HG03354 (cell line): Measurements from ENCODE around the gene GAS2L1.

Experiments used
- ATAC-seq: cut with Tn5 transposase; IDR thresholded peaks from one replicate; pipeline ENCODE4 v1.9.1; 2021; ENCODE audit warnings: mild to moderate bottlenecking; ENCODE audit not compliant: unreplicated experiment, poor library complexity, severe bottlenecking

GAS2L1 gene

DNA sequence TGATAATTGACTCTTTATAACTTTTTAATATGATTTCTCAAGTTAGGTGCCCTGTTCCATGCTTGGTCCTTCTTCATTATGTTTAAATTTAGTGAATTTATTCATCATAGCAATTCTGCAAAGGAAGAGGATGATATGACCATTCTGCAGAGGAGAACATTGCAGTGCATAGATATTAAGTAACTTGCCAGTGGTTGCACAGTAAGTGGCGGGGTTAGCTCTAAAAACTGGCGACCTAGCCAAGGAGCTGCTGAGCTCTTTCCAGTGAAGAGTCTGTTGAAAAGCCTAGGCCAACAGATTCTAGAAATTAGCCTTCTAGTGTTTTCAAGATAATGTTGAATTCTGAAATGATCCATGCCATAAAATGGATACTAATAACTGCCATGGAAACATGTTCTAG lies 33.8 kb upstream of the GAS2L1 start:
- ATAC-seq = no peak

DNA sequence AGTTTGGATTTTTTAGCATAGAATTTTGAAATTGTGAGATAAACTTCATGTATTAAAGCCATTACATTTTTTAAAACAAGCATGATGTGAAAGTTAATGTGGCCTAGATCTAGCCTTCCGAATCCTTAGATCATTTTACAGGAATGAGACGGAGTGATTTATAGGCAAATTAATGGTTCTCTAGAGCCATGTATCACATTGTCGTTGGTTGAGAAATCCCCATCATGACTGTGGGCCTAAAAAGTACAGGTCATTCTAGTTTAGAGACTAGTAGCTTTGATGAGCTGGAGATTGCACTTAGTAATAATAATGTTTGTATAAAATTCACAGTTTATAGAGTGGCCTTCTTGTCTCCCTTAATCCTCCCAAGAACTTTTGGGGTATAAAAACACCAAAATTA lies 31.3 kb upstream of the GAS2L1 start:
- ATAC-seq = no peak

DNA sequence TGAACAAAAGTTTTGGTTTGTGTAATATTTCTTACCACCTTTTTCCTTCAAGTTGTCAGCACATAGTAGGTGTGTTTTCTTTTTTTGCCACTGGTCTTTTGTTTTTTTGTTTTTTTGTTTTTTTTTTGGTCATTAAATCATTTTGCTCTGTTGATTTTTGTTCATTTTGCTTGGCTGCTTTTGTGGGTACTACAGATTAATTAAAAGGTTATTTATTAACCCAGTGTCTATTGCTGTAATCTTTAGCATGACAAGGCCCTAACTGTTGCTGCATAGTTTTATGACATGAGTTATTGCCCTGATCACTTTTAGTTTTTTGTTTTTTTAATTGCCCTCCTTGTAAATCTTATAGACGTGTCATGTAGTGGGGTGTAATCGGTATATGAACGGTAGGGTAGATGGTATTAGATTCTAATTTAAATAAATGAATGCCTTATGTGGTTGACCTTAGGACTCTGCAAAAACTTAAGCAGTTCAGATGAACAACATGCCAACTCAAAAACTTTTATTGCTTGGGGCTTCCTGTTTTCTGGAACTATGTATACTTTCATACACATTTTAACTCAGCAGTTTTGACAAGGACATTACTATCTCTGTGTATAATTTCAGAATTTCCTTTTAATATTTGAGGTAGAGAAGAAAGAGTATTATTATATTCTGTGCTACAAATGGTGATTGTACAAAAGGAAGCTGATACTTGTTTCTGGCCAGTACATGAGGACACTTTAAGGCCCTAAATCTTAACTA lies 30.5 kb upstream of the GAS2L1 start:
- ATAC-seq = no peak

DNA sequence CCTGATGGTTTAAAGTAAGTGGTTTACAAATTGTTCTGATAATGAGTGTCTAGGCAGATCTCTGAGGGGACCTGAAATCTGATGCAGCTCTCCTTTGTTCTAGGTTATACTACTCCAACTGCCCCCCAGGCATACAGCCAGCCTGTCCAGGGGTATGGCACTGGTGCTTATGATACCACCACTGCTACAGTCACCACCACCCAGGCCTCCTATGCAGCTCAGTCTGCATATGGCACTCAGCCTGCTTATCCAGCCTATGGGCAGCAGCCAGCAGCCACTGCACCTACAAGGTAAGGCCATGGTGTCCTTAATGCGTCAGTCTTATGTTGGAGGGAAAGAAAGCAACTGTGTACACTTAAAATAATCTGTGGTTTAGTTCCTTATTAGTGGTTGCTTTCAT lies 28.5 kb upstream of the GAS2L1 start:
- no peak for ATAC-seq

DNA sequence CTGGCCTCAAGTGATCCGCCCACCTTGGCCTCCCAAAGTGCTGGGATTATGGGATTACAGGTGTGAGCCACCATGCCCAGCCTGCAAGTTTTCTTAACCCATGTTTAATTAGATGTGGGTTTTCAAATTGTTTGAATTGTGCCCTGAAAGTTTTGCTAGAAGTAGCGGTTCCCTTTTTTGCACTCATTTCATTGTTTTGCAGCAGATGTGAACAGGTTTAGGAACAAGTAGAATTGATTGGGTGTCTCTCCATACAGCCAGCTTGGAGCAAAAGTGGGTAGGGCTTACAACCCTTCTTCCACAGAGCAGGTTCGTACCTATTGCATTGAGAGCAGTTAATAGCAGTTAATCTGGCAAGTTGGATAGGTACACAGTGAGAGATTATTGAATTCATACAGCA lies 22.3 kb upstream of the GAS2L1 start:
- no peak for ATAC-seq

DNA sequence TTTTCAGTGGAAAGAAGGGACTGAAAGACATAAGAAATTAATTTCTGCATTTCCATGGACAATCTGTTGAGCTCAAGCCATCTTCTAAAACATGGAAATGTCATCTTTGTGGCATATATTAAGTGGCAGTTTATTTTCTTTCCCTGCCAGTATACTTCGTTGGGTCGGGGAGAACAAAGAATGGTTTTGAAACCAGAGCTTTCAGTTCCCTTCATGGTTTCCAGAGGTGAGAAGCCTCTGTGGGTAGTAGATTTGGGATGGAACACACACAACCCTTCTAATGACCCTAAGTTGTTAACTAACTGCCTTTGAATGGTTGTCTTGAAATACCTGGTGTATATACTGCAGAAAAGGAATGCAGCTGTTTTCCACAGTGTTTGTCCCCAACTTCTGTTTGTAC lies 17.6 kb upstream of the GAS2L1 start:
- ATAC-seq = no peak

DNA sequence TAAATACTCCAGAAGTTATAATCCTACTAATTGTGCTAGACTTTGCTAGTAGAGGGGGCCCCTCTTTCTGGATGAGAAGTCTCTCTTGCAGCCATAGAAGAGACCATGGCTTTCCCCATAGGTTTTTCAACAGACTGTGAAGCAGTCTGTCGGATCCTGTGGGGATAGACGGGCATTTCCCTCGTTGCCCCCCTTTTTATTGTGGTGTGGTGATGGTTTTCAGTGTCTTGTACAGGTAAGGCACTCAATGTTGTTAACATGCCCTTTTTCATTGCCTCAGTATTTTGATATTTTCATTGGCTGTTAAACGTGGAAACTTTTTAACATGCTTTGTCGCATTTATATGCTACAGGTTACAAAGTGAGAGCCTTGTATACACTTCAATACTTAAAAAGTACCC lies 16.4 kb upstream of the GAS2L1 start:
- ATAC-seq = no peak

DNA sequence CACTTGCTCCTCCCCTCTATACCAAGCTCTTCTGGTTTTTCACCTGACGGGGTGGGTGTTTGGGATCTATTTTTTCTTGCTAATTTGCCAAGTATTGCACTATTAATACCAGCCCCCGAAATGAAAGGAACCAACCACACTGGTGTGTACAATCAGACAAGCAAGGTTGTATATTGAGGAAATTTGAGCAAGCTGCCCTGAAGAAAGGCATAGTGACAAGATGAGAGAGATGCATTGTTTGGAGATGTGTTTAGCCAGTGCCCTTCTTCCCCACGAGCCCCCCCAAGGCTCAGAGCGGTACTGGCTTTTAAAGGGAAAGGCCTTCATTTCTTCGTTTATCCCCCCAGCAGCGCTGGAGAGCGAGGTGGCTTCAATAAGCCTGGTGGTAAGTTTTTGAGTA lies 15.2 kb upstream of the GAS2L1 start:
- no peak for ATAC-seq

DNA sequence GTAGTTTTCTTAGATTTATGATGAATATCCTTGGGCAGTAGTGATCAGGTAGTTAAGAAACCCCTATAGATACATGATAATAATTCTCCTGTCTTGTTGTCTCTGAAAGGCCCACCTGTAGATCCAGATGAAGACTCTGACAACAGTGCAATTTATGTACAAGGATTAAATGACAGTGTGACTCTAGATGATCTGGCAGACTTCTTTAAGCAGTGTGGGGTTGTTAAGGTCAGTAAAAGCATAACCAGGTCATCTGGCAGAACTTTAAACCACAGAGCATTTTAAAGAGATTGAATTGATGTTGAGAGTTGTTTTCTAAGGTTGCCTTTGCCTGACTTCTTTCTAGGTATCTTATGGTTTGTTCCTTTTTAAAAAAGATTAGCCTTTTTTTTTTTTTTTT lies 14.1 kb upstream of the GAS2L1 start:
- ATAC-seq = no peak

DNA sequence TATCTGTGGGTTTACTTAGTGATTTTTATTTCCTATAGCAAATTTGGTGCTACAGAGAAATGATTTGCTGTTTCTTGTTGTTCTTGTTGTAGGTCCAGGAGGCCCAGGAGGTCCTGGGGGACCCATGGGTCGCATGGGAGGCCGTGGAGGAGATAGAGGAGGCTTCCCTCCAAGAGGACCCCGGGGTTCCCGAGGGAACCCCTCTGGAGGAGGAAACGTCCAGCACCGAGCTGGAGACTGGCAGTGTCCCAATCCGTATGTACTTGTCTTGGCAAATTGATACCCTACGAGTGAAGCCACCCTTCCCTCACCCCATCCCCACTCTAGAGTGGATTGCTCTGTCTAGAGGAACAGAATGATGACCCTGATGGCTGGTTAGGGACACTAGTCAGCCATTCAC lies 7.8 kb upstream of the GAS2L1 start:
- no peak for ATAC-seq

DNA sequence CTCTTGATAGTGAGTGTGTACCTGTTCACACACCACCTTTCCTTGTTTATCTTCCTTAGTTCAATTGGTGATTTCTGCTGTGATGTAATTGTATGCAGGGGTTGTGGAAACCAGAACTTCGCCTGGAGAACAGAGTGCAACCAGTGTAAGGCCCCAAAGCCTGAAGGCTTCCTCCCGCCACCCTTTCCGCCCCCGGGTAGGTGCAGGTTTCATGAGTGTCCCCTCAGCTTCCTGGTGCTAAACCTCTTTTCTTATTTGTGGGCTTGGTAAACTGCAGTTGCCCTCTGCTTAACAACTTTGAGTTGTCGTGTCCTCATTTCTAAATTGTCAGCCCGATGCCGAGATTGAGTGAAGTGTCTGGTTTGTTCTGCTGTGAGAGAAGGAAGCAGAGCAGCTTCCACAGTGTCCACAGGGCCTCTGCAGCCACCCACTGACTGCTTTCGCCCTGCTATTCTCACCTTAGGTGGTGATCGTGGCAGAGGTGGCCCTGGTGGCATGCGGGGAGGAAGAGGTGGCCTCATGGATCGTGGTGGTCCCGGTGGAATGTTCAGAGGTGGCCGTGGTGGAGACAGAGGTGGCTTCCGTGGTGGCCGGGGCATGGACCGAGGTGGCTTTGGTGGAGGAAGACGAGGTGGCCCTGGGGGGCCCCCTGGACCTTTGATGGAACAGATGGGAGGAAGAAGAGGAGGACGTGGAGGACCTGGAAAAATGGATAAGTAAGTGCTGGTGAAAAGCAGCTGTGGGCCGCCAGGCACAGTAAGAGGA lies 7.1 kb upstream of the GAS2L1 start:
- no peak for ATAC-seq

DNA sequence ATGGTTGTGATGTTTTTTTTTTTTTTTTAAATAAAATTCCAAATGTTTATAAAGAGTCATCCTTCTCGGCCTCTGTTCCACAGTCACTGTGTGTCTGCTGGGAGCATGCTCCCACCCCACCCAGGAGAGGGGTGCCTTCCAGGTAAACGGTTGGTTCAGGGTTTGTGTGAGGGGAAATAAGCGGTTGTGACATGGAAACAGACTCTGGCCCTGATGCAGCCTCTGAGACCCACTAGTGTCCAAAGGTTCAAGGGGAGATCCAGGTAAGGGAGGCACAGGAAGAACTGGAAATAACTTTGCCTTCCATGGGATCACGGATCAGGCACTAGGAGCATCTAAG lies 6.0 kb upstream of the GAS2L1 start:
- ATAC-seq = no peak

DNA sequence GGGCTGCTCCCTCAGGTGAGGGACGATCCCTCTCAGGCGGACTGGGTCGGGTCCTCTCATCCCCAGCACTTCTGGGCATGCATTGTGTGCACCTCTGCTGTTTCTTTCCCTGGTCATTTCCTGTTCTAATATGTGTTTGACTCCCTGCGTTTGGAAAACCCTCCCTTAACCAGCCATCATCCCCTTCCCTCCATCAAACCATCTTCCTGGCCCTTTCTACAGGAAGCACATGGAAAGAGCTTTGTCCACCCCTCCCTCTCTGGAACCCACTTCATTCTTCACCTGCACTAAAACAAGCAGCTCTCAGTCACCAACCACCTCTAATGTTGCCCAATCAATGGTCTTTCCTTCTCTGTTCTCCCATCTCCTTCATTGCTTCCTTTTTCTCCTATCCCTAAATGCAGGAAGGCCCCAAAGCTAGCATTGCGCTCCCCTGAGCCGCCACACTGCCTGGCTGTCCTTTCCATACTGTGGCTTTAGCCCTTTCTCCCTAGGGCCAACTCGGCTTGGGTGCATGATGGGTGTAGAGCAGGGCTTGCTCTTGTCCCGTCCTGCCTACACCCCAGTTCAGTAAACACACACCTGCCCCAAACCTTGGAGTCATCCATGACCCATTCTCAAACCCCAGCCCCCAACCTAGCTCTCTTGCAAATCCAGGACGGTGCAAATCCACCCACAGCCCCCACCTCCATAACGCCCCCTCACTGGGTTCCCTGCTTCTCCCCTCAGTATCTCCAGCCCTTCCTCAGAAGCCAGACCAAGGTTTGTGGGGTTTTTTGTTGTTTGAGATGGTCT lies 5.4 kb upstream of the GAS2L1 start:
- ATAC-seq = no peak

DNA sequence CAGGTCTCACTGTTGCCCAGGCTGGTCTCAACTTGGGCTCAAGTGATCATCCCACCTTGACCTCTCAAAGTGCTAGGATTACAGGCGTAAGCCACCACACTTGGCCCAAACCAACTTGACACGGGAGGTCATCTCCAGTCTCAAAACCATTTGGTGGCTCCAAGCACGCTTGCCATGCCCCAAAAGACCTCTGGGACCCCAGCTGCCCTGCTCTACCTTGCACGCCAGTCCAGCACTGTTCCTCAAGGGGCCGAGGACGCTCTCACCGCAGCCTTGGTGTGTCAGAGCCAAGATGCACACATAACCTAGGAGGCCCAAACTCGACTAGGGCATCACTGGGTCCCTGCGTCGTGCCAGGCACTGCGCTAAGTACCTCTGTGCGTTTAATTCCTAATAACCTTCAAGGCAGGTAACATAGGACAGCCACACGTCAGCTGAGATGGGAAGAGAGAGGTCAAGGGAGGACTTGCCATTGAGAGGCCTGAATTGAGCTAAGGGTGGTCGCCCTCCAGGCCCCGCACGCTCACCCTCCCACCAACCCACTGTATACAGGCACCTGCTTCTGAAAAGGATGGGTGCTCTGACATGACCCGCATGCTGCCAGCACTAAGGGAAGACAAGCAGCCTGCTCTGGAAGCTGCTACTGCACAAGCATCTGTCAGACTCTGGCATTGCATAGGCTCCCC lies 4.6 kb upstream of the GAS2L1 start:
- no peak for ATAC-seq

DNA sequence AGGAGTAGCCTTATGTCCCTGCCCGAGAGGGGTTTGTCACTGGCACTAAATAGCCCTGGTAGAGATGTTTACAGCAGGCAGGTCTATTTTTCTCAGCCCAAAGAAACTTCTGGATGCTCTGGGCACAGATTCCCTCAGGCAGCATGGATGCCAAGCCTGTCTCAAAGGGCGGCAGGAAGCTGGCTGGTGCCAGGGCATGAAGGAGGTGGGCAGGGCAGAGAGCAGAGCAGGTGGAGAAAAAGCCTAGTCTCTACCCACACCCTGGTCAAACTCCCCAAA lies 4.1 kb upstream of the GAS2L1 start:
- ATAC-seq = no peak

DNA sequence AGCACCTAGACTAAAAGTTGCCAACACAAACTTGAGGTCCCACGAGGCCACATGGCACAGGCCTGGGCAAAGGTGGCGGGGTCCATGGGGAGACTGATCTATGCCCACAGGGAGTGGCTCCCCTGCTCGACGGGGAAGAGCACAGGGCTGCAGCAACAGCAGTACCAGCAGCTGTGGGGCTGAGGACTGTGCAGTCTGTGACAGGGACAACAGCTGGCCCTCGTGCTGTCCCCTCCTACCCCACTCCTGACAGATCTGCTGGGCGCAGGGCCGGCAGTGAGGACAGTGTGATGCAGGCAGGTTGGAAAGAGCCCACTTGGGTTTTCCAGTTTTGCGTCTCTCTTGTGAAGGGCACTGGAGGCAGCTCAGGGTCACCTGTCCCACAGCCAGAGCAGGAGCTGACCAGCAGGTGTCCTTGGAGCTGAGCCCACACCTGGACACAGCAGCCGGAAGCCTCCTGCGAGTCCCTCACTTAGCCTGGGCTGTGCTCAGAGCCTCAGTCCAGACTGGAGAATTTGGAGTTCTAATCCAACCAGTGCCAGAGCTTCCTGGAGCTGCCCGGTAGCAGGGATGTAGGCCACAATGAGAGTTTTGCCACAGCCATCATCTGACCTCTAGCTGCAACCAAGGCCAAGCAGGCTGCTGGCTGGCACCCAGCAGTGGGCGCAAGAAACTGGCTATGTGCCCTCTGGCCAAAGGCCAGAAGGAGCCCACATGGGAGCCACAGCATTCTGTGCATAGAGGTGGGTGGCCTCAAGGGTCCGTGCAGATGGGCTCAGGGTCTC lies 3.6 kb upstream of the GAS2L1 start:
- ATAC-seq = no peak

DNA sequence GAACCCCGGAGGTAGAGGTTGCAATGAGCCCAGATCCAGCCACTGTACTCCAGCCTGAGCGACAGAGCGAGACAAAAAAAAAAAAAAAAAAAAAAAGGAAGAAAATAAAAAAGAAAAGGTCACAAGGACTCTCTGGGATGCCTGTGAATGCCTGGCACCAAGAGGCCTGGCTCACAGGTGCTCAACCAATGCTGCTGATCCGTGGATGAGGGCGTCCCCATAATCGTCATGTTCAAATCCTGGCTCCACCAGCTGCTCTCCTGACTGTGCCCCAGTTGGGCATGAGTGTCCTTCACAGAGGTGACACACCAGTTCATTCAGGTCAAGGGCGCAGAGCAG lies 645 bp upstream of the GAS2L1 start:
- no peak for ATAC-seq

DNA sequence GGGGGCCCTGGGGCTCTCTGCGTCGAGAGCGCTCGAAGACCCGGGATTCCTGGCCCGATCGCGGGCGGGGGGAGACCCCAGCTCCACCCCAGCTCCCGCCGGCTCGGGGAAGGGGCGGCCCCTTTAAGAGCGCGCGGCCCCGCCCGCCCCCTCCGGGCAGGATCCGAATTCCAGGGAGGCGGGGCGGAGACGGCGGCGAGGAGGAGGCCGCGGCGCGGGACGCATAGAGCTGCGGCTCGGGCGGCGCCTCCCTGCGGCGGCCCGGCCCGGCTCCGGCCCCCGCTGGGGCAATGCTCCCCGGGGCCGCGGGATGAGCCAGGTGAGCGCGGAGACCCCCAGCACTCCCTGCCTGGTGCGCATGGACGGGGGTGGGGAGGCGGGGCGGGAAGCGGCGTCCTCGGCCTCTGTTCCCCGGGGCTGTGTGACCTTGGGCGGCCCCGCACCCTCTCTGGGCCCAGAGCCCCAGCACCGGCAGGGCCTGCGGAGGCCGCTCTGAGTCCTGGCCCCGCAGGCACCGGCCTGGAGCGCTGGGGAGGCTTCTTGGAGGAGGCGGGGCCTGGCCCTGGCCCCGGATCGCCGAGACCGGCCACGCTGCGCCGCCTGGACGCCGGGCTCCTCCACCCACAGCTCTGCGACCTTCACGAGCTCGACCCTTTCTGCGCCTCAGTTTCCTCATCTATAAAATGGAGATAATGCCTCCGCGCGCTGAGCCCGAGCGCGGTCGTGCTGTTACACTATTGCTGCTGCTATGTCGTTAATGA lies 565 bp downstream of the GAS2L1 start:
- no peak for ATAC-seq

DNA sequence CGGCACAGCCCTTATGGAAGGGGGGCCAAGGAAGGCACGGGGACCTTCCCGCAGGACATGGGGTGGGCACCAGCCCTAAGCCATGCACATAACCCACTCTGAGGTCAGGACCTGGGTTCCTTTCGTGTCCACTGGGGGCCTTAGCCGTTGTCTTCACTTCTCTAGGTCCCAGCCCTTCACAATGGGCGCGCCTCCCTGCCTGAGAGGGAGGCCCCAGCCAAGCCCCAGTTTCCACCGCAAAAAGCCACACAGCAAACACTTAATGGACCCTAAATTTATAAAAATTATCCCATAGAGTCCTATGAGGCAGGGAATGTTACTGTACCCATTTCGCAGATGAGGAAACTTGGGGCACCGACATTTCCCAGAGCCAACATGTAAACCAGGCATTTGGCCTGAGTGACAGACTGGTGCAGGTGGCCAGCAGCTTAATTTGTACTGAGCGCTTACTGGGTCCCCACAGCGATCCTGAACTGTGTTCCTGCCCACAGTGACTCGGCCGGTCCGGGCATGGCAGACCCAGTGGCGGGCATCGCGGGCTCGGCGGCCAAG lies 1.2 kb downstream of the GAS2L1 start:
- ATAC-seq = no peak
